Globus pallidus (tissue), 1 donor: ENCODE results near the gene DNAJC6.
A peak's percentile ranks its signal among the peaks of the same experiment; 100 is the strongest.

Experiments
- DNase-seq: peaks from one replicate; pipeline ENCODE4 v3.0.0-alpha.2; 2015; ENCODE audit warnings: low spot score

Gene DNAJC6

GRCh38 chr1:65407877-65408276 is 98.5 kb downstream of the DNAJC6 start:
- DNase-seq: no peak

- DNase-seq: no peak
Measured at GRCh38 chr1:65409314-65409713, 100.0 kb downstream of the DNAJC6 start.

- no peak for DNase-seq
Measured at GRCh38 chr1:65409816-65410326, 100.5 kb downstream of the DNAJC6 start.

GRCh38 chr1:65412256-65412983 is 103.1 kb downstream of the DNAJC6 start:
- DNase-seq: no peak

- DNase-seq: no peak
Measured at GRCh38 chr1:65412984-65413375, 103.6 kb downstream of the DNAJC6 start.

- DNase-seq: no peak
Measured at GRCh38 chr1:65414538-65414937, 105.2 kb downstream of the DNAJC6 start.

- DNase-seq: no peak
Measured at GRCh38 chr1:65416767-65417166, 107.4 kb downstream of the DNAJC6 start.

GRCh38 chr1:65417729-65418128 is 108.4 kb downstream of the DNAJC6 start:
- DNase-seq: no peak

- no peak for DNase-seq
Measured at GRCh38 chr1:65418522-65419185, 109.3 kb downstream of the DNAJC6 start.

GRCh38 chr1:65419681-65420589 is 110.6 kb downstream of the DNAJC6 start:
- DNase-seq: peak; percentile 97

GRCh38 chr1:65420590-65421350 is 111.4 kb downstream of the DNAJC6 start, which contains the start of the genes LEPR and LEPROT:
Gene LEPR (plus strand): TSS chr1:65420668. CDS start chr1:65565566, 144,898 bp downstream.
Gene LEPROT (plus strand): TSS chr1:65420668. CDS start chr1:65420725, 57 bp downstream.
- DNase-seq: peak; percentile 60

- DNase-seq: no peak
Measured at GRCh38 chr1:65421351-65422025, 112.1 kb downstream of the DNAJC6 start.

GRCh38 chr1:65422241-65423203 is 113.2 kb downstream of the DNAJC6 start:
- no peak for DNase-seq

- DNase-seq: no peak
Measured at GRCh38 chr1:65423884-65424572, 114.7 kb downstream of the DNAJC6 start.

GRCh38 chr1:65424573-65424889 is 115.2 kb downstream of the DNAJC6 start:
- DNase-seq: no peak

GRCh38 chr1:65425006-65425405 is 115.7 kb downstream of the DNAJC6 start:
- no peak for DNase-seq

- DNase-seq: no peak
Measured at GRCh38 chr1:65425697-65426096, 116.4 kb downstream of the DNAJC6 start.

GRCh38 chr1:65429078-65429477 is 119.7 kb downstream of the DNAJC6 start:
- DNase-seq: no peak

GRCh38 chr1:65429806-65430205 is 120.5 kb downstream of the DNAJC6 start:
- no peak for DNase-seq
